HG02973 (cell line): ENCODE measurements around the gene TMEM140.
"Not testable (repeated sequence)": the region's sequence is repeated elsewhere in the genome, so short reads cannot be mapped to it uniquely, and the experiment has no call there.

Experiments used
- ATAC-seq: cut with Tn5 transposase; IDR thresholded peaks from one replicate; pipeline ENCODE4 v1.9.1; 2021; ENCODE audit warnings: moderate library complexity; ENCODE audit not compliant: unreplicated experiment

TMEM140 gene

DNA sequence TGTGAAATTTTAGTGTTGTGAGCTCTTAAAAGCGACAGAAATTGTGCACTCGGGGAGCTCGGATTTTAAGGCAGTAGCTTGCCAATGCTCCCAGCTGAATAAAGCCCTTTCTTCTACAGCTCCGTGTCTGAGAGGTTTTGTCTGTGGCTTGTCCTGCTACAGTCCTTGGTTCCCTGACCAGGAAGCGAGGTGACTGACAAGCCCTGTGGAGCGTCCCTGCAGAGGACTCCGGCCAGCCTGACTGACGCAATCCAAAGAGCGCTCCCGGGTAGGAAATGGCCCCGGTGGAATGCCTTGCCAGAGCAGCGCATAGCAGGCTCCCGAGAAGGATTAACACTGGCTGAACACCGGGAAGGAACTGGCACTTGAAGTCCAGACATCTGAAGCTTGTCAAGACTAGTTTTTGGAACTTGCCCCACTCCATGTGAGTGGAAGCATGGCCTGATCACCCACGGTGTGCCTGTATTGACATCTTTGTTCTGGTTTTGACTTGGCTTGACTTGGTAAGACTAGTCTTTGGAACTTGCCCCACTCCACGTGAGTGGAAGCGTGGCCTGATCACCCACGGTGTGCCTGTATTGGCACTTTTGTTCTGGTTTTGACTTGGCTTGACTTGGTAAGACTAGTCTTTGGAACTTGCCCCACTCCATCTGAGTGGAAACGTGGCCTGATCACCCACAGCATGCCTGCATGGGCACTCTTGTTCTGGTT, 23.9 kb downstream of the TMEM140 start:
- ATAC-seq = not testable (repeated sequence)

DNA sequence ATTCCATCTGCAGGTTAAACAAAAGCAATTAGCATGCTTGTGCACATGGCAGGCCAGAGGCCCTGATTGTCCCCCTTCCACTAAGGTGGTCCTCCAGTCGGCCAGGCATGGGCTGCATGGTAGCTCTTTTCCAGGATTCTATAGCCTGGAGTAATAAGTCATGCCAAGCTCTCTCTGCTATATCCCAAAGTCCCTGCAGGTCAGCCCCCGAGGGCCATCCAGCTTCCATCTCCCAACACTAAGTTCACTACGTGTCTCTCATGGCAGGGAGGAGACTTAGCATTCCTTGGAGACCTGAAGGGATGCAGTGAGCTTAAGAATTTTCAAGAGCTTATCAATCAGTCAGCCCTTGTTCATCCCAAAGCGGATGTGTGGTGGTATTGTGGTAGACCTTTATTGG, 26.0 kb downstream of the TMEM140 start:
- ATAC-seq = not testable (repeated sequence)

DNA sequence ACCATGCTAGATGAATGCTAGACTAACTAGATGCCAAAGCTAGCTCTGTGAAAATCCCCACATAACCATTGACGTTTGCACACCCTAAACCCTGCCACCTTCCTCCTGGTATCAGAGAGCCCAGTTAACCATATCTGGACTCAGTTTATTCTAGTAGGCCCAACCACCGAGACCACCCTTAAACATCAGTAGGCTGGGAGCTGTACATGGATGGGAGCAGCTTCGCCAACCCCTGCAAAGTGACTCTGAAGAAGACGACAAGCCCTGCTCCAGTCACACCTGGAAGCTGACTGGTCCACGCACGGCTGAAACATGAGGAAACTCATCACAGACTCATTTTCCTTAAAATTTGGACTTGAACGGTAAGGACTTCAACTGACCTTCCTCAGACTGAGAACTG, 27.1 kb downstream of the TMEM140 start:
- no peak for ATAC-seq

DNA sequence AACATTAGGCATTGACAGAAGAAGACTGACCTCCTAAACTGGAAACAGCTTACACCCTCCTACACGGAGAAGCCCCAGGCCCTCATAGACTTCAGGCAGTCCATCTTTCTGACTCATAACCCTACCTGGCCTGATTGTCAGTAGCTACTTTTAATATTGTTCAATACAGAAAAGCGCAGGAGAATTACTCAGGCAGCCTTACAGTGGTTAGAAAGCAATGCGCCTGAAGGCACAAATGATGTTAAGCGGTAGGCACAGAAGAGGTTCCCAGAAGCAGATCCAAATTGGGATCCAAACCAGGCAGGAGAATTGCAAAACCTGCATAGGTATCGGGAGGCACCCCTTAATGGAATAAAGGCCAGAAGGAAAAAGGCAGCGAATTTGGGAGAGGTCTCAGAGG, 28.1 kb downstream of the TMEM140 start:
- no peak for ATAC-seq

DNA sequence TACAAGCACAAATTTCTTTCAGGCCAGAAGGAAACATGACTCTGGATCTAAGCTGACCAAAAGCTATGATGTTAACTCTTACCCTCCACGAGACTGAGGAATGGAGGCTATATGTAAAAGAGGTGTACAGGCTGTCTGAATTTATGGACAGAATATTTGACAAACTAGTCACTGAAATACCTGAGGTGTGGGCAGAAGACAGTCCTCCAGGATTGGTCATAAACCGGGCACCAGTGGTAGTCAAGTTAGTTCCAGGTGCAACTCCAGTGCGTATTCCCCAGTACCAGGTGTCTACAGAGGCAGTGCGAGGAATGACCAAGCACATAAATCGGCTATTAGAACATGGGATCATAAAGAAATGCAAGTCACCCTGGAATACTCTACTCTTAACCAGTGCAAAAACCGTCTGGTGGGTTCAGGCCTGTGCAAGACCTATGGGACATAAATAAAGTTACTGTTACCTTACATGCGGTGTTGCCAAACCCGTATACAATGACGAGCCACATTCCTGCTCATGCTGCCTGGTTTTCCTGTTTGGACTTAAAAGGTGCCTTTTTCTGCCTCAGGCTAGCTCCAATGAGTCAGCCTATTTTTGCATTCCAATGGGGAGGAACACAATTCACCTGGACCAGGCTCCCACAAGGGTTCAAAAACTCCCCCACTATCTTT, 29.3 kb downstream of the TMEM140 start:
- no peak for ATAC-seq

DNA sequence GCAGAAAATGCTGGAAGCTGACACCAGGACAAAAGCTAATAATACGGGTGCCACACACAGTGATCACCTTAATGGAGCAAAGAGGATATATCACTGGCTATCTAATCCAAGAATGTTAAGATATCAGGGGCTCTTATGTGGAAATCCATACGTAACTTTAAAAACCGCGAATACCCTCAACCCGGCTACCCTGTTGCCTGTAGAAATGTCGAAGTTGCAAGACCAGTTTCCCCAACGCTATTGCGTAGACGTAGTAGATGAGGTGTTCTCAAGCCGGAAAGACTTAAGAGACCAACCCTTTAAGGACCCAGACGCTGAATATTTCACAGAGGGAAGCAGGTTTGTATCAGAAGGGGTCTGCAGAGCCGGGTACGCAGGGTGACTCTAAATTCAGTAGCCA, 30.5 kb downstream of the TMEM140 start:
- ATAC-seq = no peak

DNA sequence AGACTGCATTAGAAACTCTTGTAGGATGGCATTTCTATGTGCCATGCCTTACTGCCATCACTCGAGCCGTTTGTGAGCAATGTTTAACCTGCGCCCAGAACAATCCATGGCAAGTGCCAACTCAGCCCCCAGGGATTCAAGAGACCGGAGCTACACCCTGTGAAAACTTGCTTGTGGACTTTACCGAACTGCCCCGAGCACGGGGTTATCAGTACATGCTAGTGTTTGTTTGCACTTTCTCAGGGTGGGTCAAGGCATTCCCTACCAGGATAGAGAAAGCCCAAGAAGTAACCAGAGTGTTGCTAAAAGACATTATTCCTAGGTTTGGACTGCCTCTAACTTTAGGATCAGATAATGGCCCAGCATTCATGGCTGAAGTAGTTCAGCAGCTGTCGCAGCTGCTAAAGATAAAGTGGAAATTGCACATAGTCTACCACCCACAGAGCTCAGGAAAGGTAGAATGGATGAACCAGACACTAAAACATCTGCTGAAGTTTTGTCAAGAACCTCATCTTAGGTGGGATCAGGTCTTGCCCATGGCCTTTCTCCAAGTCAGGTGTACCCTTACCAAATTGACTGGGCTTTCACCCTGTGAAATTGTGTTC, 31.6 kb downstream of the TMEM140 start:
- ATAC-seq = no peak

DNA sequence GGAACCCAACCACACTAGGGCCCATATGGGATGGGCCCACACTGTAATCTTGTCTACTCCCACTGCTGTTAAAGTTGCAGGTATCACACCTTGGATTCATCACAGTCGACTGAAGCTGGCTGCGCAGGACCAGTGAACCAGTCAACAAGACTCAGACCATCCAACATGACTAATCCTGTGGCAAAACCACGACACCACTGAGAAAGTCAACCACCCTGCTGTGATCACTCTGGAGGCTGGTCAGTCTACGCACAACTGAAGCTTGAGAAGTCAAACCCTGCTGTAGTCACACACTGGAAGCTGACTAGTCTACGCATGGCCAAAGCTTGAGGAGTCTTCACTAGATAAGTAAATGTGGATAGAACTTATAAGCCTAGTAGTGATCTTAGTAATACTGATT, 32.2 kb downstream of the TMEM140 start:
- no peak for ATAC-seq

DNA sequence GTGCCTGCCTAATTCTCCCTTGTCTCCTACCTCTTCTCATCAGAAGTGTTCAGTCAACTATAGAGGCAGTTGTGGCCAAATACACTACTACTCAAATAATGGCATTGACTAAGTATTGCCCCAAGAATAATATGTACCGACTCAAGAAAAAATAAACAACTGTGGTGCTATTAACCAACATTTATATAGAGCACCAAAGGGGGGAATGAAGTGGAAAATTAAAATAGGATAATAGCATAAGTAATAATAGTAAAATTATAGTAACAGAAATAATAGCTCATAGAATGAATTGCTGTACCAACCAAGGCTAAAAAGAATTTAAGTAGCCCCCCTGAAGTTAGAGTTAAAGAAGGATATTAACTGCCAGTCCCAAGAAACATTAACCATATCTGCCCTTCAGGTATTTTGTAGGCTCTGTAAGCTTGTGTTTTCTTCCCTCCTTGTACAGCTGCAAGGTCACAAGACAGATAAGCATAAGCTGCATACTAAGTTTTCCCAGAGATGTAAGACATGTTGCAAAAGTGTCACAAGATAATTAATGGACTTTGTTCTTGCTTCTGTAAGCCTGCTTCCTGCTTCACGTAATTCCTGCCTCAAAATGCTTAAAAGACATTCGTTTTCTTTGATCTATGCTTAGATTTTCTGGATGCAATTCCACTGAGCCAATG, 33.5 kb downstream of the TMEM140 start:
- ATAC-seq = no peak

DNA sequence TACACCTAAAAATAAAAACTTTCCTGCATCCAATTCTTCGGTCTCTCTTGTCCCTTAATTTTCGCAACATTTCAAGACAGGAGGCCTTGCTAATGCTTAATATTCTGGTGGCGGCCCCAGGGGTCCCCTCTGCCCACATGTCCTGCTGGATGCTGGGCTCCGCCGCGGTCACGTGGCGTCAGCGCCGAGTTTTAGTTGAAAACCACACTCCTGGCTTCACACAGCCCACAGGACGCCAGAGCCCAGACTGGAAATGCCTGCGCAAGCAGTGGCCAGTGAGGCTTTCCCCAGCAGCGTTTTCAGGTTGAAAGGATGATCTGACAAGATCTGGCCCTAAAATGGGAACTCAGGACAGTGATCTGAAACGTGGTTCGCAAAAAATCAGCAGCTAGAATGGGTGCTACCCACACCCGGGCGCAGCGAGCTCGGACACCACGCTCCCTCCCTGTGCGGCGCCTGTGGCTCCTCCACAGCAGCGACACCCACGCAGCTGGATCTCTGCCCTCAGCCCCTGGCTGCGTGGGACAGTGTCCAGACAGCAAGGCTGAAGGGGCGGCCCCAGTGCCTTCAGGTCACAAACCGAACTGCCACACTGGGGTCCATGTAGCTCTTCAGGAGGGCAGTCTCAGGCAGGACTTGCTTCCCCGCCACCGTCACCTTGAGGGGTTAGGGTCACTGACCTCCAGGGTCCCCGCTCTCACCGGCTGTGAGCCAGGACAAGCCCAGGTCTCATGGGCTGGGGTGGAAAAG, 34.2 kb downstream of the TMEM140 start:
- ATAC-seq = no peak

DNA sequence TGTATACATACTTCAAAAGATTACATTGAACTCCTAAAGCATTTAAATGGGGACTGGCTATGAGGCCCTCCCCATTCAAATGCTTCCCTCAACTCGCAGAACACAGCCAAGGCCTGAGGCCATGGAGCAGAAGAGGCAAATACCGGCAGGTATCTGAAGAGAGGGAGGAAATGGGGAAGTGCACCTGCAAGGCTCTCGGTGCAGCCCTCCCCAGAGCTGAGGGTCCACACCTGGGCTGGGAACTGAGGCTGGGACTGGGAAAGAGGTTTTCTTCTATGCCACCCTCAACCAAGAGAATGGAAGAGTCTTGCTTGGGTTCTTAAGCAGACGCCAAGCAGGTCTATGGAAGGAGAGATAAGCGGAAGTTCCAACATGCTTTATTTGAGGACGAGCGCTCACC, 35.6 kb downstream of the TMEM140 start:
- no peak for ATAC-seq

DNA sequence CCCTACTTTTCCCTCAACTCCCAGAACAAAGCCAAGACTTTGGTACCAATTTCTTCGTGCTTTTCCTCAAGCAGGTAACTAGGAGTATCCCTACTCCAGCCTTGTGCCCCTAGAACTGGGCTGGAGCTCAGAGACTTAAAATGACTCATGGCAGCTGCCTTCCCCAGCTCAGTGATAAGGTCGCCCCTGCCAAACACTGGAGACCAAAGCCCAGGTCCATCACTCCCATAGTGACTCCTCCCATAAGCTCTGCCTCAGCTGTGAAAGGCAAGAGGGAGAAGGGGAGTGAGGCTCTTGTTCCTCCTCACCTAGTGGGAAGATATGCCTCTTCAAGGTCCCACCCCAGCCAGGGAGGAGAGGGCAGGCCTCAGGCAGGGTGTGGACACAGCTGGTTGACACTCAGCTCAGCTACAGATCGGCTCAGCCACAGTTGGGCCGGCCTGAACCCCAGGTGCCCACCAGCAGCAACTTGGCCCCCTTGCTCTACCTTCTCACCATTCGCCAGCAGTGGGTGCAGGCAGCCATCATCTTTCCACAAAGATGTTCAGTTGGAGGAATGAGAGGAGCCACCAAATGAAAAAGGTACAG, 36.5 kb downstream of the TMEM140 start:
- no peak for ATAC-seq

DNA sequence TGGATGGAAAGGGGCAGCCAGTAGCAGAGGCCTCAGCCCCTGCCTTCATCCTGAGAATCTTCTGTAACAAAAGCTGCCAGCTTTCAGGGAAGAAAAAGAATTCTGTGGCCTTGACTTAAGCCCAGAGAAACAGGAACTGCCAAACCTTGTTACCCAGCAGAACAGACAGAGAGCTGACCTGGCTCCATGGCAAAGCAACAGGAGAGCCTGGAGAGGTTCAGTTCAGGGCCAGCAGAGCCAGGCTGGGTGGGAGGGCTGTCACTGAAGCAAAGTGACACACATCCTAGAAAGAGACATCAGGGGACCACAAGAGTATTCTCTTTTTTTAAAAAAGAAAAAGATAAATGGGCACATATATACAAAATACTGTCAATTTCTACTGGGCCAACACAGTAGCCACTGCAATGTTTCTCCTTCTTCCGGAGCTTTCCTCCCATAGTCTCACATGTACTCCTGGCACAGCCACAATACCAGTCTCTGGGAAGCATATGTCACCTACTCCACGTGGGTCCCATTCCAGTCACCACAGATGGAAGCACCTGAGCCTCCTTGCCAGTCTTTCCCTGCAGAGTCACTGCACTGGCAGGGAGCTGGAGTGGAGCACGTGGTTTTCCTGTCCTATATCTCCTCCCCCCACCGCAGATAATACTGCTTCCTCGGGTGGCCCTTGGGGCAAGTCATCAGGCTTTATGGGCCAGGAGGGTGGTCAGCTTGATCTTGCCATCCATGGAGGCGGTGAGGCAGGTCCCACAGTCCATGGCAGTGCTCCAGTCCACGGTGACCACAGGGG, 37.8 kb downstream of the TMEM140 start:
- ATAC-seq = no peak

DNA sequence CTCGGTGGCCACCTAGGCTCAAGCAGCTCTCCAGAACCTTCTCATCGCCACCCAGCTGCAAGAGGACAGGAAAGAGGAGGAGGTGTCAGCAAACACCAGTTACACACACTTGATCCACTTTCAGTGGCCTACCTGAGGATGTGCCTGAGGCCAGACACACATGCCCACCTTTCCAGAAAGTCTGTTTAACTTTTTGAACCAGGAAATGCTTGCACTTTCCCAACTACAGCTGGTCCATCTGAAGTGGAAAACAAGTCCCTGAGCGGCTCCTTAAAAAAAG, 38.3 kb downstream of the TMEM140 start:
- ATAC-seq = no peak

DNA sequence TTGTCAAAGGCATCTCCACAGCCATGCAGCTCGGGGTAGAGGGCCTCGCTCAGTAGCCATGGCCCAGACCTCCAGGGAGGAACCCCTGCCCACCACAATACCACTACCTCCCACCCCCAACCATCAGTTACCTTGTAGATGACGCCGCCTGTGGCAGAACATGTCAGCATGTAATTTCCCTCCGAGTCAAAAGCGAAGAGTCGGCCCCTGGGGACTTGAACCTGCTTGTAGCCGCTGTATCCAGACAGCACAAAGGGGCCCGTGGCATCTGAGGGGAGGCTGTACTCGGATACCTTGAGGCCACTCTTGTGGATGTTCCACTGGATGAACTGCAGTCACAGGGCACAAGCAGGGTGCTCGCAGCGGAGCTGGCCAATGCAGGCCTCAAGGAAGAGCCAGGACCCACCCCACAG, 39.0 kb downstream of the TMEM140 start:
- peak; percentile 34 for ATAC-seq

DNA sequence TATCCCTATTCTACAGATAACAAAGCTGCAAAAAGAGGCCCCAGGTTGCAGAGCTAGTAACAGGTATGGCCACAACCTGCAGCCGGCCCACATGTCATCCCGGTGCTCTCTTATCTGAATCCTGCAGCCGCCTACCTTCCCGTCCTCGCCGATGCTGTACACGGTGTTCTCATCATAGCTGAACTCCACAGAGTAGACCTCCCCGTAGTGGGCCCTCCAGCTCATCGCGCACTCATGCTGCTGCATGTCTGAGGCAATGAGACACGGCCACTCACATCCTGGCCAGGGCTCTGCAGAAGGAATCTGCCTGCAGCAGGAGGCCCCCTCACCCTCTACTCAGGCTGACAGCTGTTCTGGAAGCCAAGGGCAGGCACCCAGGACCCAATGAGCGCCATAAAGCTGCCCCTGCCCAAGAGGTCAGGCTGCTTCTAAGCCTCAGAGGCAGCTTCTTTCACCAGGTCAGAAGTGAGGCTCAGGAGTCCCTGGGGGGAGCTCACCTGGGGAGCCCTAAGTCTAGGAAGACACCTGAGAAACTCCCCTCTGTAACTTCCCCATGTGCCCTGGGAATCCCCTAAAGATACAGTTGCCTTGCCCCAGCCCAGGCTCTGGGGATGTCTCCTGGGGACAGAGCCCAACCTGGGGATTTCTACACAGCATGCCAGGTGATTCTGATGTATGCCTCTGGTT, 40.6 kb downstream of the TMEM140 start:
- no peak for ATAC-seq

DNA sequence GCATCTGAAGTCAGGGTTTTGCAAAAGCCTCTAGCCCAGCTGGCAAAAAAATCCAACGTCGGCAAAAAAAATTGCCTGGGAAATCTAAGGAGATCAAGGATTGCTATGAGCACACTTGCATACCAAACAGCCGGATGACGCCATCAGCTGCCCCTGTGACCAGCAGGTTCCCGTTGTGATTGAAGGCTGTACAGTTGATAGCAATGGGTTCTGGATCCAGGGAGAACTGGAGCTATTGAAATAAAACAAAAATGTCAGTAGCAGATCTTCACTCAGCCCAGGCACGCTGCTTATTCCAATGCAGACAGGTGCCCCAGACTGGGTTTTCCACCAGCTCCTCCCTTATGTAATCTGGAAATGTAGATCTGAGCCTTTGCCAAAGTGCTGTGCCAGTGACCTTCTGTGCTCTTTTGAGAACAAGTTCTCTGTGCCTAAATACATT, 41.4 kb downstream of the TMEM140 start:
- ATAC-seq = no peak

DNA sequence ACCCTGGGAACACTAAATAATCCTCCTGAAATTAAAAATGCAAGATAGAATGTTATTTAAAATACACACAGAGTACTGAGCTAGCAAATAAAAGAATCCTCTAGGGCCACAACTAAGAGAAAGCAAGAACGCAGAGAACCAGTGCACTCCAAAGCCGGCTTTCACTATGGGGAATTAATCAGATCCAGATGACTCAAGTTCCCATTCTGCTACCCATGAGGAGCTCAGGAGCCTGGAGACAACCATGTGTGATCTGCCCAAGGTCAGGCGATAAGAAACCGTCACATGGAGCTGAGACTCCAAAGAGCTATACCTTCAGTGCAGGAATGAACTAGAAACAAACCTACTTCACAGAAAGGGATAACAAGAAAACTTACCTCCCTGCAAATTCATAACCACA, 42.1 kb downstream of the TMEM140 start:
- ATAC-seq = no peak

DNA sequence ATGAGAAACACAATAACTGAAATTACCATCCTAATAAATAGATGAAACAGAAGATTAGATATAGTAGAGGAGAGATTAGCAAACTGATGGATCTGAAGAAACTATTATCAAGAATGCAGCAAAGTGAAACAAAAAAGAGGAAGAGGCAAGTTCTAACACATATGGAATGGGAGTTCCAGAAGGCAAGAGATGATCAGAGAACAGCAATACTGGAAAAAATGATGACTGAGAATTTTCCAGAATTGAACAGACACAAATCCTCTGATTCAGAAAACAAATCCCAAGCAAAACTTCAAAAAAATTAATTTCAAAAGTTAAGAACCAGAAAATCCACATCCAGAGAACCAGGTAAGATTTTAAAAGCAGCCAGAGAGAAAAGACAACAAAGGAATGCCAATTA, 42.8 kb downstream of the TMEM140 start:
- ATAC-seq = no peak
